ENCODE results near the gene DEFB121.

DEFB121 gene

GRCh38 chr20:31363295-31363694 is 42.7 kb downstream of the DEFB121 start:
- DNase-seq (ENCODE audit: low read depth in 2 of 2), result no peak

DNA sequence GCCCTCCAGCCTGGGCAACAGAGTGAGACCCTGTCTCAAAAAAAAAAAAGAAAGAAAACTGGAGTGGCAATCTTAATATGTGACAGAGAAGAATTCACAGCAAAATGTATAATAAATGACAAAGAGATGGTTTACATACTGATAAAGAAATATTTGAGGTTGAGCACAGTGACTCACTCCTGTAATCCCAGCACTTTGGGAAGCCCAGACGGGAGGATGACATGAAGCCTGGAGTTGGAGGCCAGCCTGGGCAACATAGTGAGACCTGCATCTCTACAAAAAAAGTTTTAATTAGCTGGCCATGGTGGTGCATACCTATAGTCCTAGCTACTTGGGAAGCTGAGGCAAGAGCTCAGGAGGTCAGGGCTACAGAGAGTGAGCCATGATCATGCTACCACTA is 50.0 kb downstream of the DEFB121 start:
- no peak for DNase-seq (ENCODE audit: low read depth in 2 of 2)

Measured in stimulated activated CD8-positive, alpha-beta memory T cell treated with anti-CD3 and anti-CD28 coated beads, Interleukin-15, amount 100 ng/mL, for 4 hours (primary cell).